Pancreas (tissue), 10 donors: ENCODE data around the gene SDS. TPM values are rescaled to one million over a fixed set of nuclear protein-coding genes. Genes with fewer than 3 reads are reported as not detected.

ENCODE experiments used
- ATAC-seq, 4 donors: fragments of 200-7000 bp; cut with Tn5 transposase; one replicate each; pipeline versions ENCODE4 v1.8.0 to v1.9.1; 2020; ENCODE audit warnings: mild to moderate bottlenecking in 4 of 4, moderate library complexity in 4 of 4
- DNase-seq, 6 donors: peaks; one replicate each; pipeline ENCODE4 v3.0.0-alpha.2; 2020
- FAIRE-seq: peaks from 2 replicates; lab custom pipeline; 2012; peaks lifted over from hg19 to GRCh38; lab: Jason Lieb, UNC
- H3K27ac ChIP-seq, 4 donors: fragments of 200-600 bp; sonication (generic); 1 replicate in 3 of 4; 2 replicates in 1 of 4; pipeline versions ENCODE4 v1.5.0 to v1.8.0; 2020
- H3K27me3 ChIP-seq, 4 donors: fragments of 200-600 bp; one replicate each; pipeline ENCODE4 v1.8.0; 2021
- H3K36me3 ChIP-seq, 3 donors: fragments of 200-600 bp; sonication (generic) in 1 of 3; one replicate each; pipeline versions ENCODE4 v1.5.0 to v1.8.0; 2020 to 2021
- H3K4me1 ChIP-seq, 3 donors: fragments of 200-600 bp; one replicate each; pipeline ENCODE4 v1.8.0; 2021
- H3K4me3 ChIP-seq, 4 donors: fragments of 200-600 bp; sonication (generic) in 2 of 4; one replicate each; pipeline versions ENCODE4 v1.5.0 to v1.8.0; 2020 to 2021
- H3K9me3 ChIP-seq, 4 donors: fragments of 200-600 bp; one replicate each; pipeline ENCODE4 v1.8.0; 2021
- CTCF ChIP-seq, 4 donors: fragments of 200-600 bp; sonication (generic) in 3 of 4; IDR thresholded peaks; one replicate each; pipeline versions ENCODE4 v1.5.0 to v1.8.0; 2021; ENCODE audit warnings: antibody characterized with exemption in 4 of 4
- WGBS, 2 donors: extraction: QIAGEN DNeasy Blood & Tissue Kit; methylation state at CpG; one replicate each; pipeline ENCODE4 v1.1.7; 2013; 5-methylcytosine and 5-hydroxymethylcytosine counted together
- intact Hi-C, 3 donors: fragments of 100-400 bp; cut with DNase I; formaldehyde crosslinking; loops; one replicate each; pipeline versions ENCODE4 v1.11.1 to v1.14.2; 2022
- polyA plus RNA-seq, 2 donors: library from polyadenylated mRNA; stranded (reverse); fragments of 200-250 nt; gene quantifications; one replicate each; pipeline ENCODE4 v1.2.3, GENCODE V29; 2013
- total RNA-seq, 6 donors: library from RNA; stranded (reverse); fragmentation: NEBNext Ultra II Directional in 4 of 6; extraction: Animal tissue kit (Norgen Biotek cat#: 25700) in 4 of 6; gene quantifications; one replicate each; pipeline versions ENCODE4 v1.2.1 to v1.2.4, GENCODE V29; 2021 to 2023
- donor health status: healthy with polysubstance abuse.
- donor health status: DM: no; HTN: no; CAD: no; lungs with moderate emphysema.
- donor health status: DM: no; HTN: no; CAD: no.
- donor health status: control.
- donor health status: control.
- donor health status: Bipolar disorder and iron deficiency.
- donor health status: DM: yes; HTN: yes; CAD: no.
- donor health status: DM: no; HTN: no; CAD: no.
- donor health status: DM: no; HTN: no; CAD: no.
- donor health status: DM: yes; HTN: yes; CAD: no.

The SDS gene
- total and polyA plus RNA-seq, 8 donors: 0.14 to 3.4 (median 0.39) TPM; not detected in 2

GRCh38 chr12:113405694-113406093 lies 2.0 kb upstream of the SDS start:
- Histone ChIP-seq H3K27ac (no peak overlapping the region), H3K4me3 (no peak overlapping the region), H3K27me3 (no peaks in the 10 kb centered on the region), H3K9me3 (no peaks in the 10 kb centered on the region), H3K4me1 (peaks cover 0 to 4% (median 0%) of the 10 kb centered on the region in 3 donors), H3K36me3 (no peaks in the 10 kb centered on the region)
- intact Hi-C loops: no loop called here
- TF ChIP-seq CTCF (IDR thresholded peaks at IDR 0.05): no peak
- WGBS, 2 donors: 90 to 91% methylated on average over 3 of the region's 3 CpGs
- no peak for DNase-seq
- FAIRE-seq: no peak
- ATAC-seq: no peak

- H3K9me3 ChIP-seq: no peaks in the 10 kb centered on the region
- no peaks in the 10 kb centered on the region for H3K36me3 ChIP-seq
- no peak for TF ChIP-seq CTCF (IDR thresholded peaks at IDR 0.05)
- DNase-seq (peak in 1 of 6 donors; percentile 45), FAIRE-seq (no peak), ATAC-seq (no peak)
- peaks cover 0 to 4% (median 0%) of the 10 kb centered on the region in 3 donors for H3K4me1 ChIP-seq
- 89 to 92% methylated on average over 23 of the region's 23 CpGs for WGBS, 2 donors
- H3K27ac ChIP-seq: no peak overlapping the region
- no peaks in the 10 kb centered on the region for H3K27me3 ChIP-seq
- no peak overlapping the region for H3K4me3 ChIP-seq
- intact Hi-C loops: no loop called here
Measured at GRCh38 chr12:113402586-113403260, 964 bp downstream of the SDS start.

- FAIRE-seq (no peak), DNase-seq (peak in 1 of 6 donors; percentile 24), ATAC-seq (no peak)
- intact Hi-C loops: no loop called here
- H3K4me3 ChIP-seq: no peak overlapping the region
- no peak for TF ChIP-seq CTCF (IDR thresholded peaks at IDR 0.05)
- peaks cover 0 to 4% (median 0%) of the 10 kb centered on the region in 3 donors for H3K4me1 ChIP-seq
- H3K27me3 ChIP-seq: no peaks in the 10 kb centered on the region
- no peaks in the 10 kb centered on the region for H3K36me3 ChIP-seq
- no peaks in the 10 kb centered on the region for H3K9me3 ChIP-seq
- no peak overlapping the region for H3K27ac ChIP-seq
- 71 to 82% methylated on average over 12 to 13 of the region's 13 CpGs for whole genome bisulfite sequencing, 2 donors
Measured at GRCh38 chr12:113401066-113402000, 2.4 kb downstream of the SDS start.

- no peak for TF ChIP-seq CTCF (IDR thresholded peaks at IDR 0.05)
- Histone ChIP-seq H3K9me3 (no peaks in the 10 kb centered on the region), H3K36me3 (no peaks in the 10 kb centered on the region), H3K4me1 (peaks cover 0 to 4% (median 0%) of the 10 kb centered on the region in 3 donors), H3K4me3 (no peak overlapping the region), H3K27ac (no peak overlapping the region), H3K27me3 (no peaks in the 10 kb centered on the region)
- 73 to 83% methylated on average over 4 of the region's 4 CpGs for WGBS, 2 donors
- FAIRE-seq (no peak), DNase-seq (no peak), ATAC-seq (no peak)
- intact Hi-C loops: no loop called here
Measured at GRCh38 chr12:113400362-113400761, 3.3 kb downstream of the SDS start.
